ENCODE measurements around the gene KCNJ6.

GRCh38 chr21:37944496-37944895 lies 28.2 kb upstream of the KCNJ6 start:
- TF ChIP-seq CTCF (IDR thresholded peaks at IDR 0.05; ENCODE audit: low read length) (no peak), EZH2 (IDR thresholded peaks at IDR 0.05; ENCODE audit: borderline replicate concordance, low read length) (no peak)
